Measurements from ENCODE around the gene PPARA.
"Not testable (repeated sequence)": the region's sequence is repeated elsewhere in the genome, so short reads cannot be mapped to it uniquely, and the experiment has no call there.

The PPARA gene

GRCh38 chr22:46127556-46127955 is 22.8 kb upstream of the PPARA start:
- no peak for DNase-seq

DNA sequence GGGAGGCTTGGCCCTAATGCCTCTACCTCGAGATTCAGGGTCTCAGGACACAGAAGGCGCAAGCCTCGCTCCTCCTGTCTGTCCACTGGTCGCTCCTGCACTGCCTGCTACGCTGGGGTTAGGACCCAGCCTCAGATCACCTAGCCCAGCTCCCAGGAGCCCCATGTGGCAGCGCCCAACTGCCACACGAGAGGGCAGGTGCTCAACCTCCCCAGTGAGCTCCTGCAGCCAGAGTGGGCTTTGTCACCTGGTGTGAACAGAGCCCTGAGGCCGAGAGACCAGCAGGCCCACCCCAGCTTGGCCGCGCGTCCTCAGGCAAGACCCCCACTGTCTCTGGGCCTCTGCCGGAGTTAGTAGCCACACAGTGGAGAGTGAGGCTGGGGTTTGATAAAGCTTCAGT is 21.7 kb upstream of the PPARA start:
- DNase-seq, result no peak

DNA sequence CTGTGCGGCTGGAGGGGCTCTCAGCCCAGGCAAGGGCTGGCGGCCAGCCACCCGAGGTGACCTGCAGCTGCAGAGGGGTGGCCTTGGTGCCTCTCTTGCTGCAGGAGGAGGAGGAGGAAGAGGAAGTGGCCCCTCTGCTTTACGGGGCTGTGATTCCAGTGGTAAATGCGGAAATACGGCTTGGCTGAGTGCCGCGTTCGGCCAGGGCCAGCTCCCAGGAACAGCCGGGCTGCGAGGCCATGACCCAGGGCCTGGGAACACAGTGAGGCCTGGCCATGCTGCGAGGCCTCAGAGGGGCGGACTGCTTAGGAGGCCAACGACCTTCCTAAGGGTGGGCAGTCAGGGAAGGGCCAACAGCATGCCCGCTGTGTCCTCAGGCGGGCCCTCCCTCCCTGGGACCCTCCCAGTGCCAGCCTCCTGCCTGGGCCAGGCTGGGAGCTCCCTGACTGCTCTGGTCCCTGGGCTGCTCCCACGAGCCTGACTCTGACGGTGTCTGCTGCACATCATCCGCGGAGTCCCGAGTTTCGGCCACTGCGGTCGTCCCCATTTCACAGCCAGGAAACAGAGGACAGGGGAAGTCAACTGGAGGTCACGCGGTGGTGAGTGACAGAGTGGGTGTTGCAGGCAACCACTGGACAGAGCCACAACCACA is 20.8 kb upstream of the PPARA start:
- no peak for DNase-seq

DNA sequence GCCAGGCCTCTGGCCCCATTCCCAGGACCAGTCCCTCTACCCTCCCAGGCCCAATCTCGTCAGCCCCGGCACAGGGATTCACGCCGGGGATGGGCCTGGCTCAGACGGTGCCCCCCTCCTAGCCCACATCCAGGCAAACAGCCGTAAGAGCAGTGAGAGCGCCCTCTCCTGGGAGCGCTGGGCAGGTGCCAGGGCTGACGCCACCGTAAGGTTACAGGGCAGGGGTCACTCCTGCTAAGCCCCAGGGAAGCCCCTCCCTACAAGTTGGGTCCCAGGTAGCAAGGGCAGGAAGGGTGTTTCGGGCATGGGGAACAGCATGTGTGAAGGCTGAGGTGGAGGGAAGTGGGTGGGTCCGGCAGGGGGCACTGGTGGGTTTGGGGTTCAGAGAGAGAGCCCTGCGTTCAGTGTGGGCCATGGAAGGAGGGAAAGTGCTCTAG is 19.2 kb upstream of the PPARA start:
- no peak for DNase-seq

GRCh38 chr22:46132193-46132829 is 18.0 kb upstream of the PPARA start:
- DNase-seq, result not testable (repeated sequence)

DNA sequence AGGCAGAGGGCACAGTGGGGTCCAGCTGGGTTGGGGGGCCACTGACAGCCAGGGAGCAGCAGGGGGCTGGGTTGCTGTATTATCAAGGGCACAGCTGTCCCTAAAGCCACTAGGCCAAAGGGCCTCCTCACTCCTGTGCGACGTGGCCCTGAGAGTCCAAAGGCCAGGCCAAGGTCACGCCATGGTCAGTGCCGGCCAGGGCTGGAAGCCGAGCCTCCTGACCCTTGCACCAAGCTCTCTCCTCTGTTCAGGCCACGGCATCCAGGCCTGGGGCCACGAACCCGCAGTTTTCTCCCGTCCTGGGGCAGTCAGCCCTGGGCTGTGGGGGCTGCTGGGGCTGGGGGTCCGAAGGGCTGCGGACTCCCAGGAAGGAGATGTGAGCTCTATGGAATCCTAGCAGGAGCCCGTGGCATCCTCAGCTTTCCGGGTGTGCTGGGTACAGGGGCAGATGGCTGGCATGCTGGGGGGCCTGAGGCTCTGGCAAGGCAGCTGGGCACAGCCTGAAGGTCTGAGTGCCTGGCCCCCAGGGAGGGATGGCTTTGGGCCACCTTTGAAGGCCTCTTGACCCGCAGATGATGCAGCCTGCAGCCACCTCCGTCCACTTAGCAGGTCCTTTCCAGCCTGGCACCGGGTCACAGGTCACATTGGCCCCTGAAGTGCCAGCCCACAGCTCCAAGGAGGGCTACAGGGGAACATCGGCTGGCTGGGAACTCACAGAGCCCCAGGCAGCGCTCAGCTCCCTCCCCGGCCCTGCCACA is 17.3 kb upstream of the PPARA start:
- no peak for DNase-seq

GRCh38 chr22:46133588-46133855 is 16.8 kb upstream of the PPARA start:
- no peak for DNase-seq

DNA sequence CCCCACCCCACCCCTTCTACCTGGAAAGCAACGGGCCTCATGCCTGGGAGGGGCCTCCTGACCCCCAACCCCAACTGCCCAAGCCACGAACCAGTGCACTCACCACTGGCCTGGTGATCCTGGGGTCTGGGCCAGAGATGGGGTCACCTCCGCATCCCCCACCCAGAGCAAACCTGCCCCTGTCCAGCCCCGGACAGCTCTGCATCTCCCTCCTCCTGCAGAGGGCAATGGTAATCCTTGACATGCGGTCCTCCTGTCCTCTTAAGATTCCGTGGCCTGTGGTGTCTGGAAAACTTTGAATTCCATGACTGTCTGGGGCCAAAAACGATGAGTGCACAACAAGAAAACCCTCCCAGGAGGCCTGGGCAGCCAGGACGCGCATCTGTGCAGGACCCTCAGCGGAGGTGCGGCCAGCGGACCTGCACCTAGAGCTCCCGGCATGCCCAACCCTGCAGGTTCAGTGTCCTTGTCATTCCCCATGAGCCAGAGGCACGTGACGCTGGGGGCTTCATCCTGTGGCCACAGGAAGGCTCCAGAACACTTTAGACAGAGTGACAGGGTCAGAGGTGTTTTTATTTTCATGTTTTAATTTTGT is 16.1 kb upstream of the PPARA start:
- DNase-seq, result no peak

DNA sequence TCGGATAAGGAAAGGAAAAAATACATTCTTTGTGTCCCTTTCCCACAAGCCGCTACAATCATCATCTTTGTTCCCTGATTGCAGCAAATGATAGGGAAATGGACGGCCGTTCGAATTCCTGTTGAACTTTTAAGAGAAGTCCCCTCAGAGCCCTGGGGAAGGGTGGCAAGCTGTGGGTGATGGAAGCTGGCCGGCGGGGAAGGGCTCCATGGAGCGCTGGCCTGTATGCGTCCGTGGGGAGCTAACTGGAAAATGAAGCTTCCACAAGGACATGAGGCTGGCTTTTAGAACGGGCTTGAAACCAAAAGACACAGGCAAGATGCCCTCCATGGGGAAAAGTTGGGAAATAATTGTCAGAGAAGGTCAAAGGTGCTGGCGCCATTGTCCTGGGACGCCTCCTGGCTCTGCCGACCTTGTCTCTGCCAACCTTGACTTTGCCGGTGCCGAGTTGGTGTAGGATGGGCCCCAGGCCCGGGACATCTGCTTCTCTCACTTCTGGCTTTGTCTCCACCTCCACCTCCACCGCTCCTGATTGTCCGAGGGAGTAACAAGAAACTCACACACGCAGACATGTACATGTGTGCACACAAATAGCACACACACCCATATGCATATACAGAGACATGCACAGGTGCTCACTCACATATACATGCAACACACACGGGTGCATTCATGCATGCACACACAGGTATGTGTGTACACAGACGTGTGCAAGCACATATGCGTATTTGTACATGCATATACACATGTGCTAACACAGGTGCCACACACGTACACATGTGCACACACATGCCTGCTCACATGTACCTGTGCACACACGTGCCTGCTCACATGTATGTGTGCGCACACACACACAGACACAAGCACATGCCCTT is 14.5 kb upstream of the PPARA start:
- DNase-seq, result no peak

DNA sequence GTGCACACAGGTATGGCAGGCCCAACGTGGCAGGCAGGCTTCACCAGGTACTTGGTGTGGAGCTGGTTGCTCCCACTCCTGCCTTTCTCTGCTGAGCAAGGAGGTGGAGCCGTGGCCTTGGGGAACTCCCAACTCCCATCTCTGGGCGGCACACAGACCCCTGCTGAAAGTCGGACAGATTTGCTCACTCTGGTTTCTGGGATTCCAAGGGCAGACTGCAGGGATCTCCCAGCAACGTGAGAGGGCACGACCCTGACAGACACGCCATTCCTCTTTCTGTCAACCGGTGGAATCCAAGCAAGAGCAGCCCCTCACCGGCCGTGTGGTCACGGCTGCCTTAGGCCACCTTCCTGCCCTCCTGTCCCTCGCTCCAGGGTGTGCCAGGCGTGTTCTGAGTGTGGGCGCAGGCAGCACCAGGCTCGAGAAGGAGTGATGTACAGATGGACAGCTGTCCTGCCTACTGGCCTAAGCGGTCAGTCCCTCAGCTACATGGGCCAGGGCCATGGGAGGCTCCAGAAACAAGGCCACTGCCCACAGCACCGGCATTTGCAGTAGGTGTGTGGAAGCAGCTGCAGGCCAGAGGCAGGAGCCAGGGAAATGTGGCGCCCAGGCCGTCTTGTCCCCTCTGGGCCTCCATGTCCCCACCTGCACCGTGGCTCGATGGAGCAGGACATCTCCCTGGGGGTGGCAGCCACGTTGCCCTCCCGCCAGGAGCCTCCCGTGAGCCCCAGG is 13.7 kb upstream of the PPARA start:
- DNase-seq, result no peak

GRCh38 chr22:46137218-46137766 is 13.0 kb upstream of the PPARA start:
- no peak for DNase-seq

DNA sequence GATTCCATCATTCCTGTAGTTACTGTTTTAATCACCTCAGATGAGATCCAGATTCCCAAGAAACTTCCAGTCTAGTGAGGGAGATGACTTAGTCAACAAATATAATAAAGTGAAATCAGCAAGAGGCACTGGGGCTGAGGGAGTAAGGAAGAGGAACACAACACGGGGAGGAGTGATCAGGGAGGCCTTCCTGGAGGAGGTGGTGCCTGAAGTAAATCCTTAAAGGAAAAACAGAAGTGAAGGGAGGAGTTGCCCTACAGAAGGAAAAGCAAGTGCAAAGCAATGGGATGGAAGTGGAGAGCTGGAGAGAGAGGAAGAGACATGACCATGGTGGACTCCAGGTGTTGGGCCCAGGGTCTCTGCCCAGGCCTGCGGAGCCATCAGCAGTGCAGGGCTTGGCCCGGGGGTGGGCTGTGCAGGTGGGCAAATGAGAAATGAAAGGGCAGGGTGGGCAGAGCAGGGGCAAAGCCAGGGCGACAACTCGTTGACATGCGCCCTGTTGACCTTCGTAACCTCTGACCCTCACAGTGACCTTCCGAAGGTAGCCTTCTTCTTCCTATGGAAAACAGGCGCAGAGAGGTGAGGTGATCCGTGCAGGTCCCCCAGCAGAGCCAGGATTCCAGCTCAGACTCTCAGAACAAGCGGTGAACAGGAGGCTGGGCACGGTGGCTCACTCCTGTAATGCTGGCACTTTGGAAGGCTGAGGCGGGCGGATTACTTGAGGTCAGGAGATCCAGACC is 12.1 kb upstream of the PPARA start:
- DNase-seq, result no peak

DNA sequence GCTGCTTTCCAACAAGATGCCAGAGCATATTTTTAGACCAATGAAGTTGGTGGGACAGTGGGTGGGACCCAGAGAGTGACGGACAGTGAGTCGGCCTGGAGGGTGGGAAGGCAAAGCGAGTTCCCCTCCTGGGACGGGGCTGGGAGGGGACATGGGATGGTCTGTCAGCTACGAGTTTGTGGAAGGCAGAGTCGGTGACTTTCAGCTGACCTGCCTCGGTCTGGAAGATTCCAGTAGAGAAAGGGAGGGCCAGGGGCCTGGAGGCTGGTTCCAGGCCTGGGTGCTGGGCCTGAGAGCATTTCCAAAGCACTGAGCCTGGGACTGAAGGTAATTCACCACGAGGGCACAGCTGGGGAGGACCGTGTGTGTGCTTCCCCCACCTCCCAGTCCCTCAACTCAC is 10.9 kb upstream of the PPARA start:
- DNase-seq, result not testable (repeated sequence)

GRCh38 chr22:46139895-46140350 is 10.4 kb upstream of the PPARA start:
- no peak for DNase-seq

GRCh38 chr22:46140989-46141928 is 9.1 kb upstream of the PPARA start:
- DNase-seq, result no peak

GRCh38 chr22:46142548-46143490 is 7.5 kb upstream of the PPARA start:
- DNase-seq, result no peak

DNA sequence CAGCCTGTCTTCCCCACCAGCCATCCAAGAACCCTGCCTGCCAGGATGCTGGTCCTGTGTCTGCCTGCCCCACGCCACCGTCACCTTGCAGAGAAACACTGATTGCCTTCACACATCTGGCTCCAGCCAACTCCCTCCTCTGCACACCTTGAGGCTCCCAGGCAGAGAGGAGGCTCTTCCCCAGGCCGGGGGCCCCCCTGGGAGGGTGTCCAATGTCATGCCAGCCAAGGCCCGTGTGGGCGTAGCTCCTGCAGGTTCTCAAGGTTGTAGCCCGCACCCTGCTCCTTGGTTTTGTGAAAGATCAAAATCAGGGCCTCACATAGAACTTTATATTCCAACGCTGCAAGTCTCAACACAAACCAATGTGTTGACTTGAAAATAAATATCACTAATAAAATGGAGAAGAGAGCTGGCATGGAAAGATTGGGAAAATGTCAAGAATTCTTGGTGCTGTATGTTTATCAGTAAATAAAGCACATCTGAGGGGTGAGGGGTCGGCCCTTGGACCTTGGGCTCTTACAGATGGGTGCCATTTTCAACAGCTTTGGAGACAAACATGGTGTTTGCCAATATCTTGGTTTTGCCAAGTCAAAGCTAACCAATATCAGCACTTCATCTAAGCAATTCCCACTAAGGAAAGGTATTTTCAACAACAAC is 6.7 kb upstream of the PPARA start:
- no peak for DNase-seq

- DNase-seq, result no peak
These were observed 4.9 kb upstream of the PPARA start for GRCh38 chr22:46145361-46145851.

Data from fibroblast of skin of abdomen (primary cell).